NB4 (cell line): ENCODE data around the gene CASZ1.

Experiments
- DNase-seq: peaks from one replicate; pipeline ENCODE4 v3.0.0; 2010; ENCODE audit warnings: low read depth
- H3K4me3 ChIP-seq: one replicate; pipeline ENCODE4 v1.5.1; 2011; ENCODE audit warnings: mild to moderate bottlenecking, low read depth, low read length, moderate library complexity
- CTCF ChIP-seq: IDR thresholded peaks from one replicate; pipeline ENCODE4 v1.5.1; 2012; ENCODE audit warnings: low read depth, low read length
- MAX ChIP-seq: IDR thresholded peaks from 2 replicates; pipeline ENCODE4 v1.6.1; 2011; ENCODE audit warnings: low read depth, low read length
- MYC ChIP-seq: IDR thresholded peaks from 2 replicates; pipeline ENCODE4 v1.6.1; 2011; ENCODE audit warnings: low read depth, low read length
- POLR2A ChIP-seq: IDR thresholded peaks from 2 replicates; pipeline ENCODE4 v1.6.1; 2011; ENCODE audit warnings: mild to moderate bottlenecking; ENCODE audit not compliant: insufficient read length; ENCODE audit errors: extremely low read depth

The CASZ1 gene

GRCh38 chr1:10712568-10713362 lies 83.7 kb downstream of the CASZ1 start:
- no peak for DNase-seq
- no peak overlapping the region for H3K4me3 ChIP-seq
- TF ChIP-seq MYC (no peak), POLR2A (no peak), MAX (no peak), CTCF (no peak)

- no peak for DNase-seq
- H3K4me3 ChIP-seq = no peak overlapping the region
- TF ChIP-seq MAX (no peak), MYC (no peak), CTCF (no peak), POLR2A (no peak)
Measured at GRCh38 chr1:10710489-10710888, 86.0 kb downstream of the CASZ1 start.

GRCh38 chr1:10709646-10710045 lies 86.8 kb downstream of the CASZ1 start:
- no peak overlapping the region for H3K4me3 ChIP-seq
- no peak for TF ChIP-seq MYC
- no peak for TF ChIP-seq CTCF
- TF ChIP-seq MAX = no peak
- no peak for TF ChIP-seq POLR2A
- no peak for DNase-seq

- no peak for TF ChIP-seq POLR2A
- TF ChIP-seq MAX = no peak
- TF ChIP-seq MYC = no peak
- no peak for TF ChIP-seq CTCF
- H3K4me3 ChIP-seq = no peak overlapping the region
- no peak for DNase-seq
Measured at GRCh38 chr1:10709165-10709564, 87.3 kb downstream of the CASZ1 start.

GRCh38 chr1:10708757-10709156 lies 87.7 kb downstream of the CASZ1 start:
- H3K4me3 ChIP-seq = no peak overlapping the region
- DNase-seq = no peak
- no peak for TF ChIP-seq MYC
- TF ChIP-seq POLR2A = no peak
- no peak for TF ChIP-seq MAX

GRCh38 chr1:10707208-10707607 lies 89.2 kb downstream of the CASZ1 start:
- no peak for DNase-seq
- TF ChIP-seq POLR2A (no peak), MYC (no peak), MAX (no peak), CTCF (no peak)
- no peak overlapping the region for H3K4me3 ChIP-seq
